ENCODE data around the gene C14orf132. TPM values are rescaled to one million over a fixed set of nuclear protein-coding genes. Genes with fewer than 3 reads are reported as not detected.

Gene C14orf132
- total RNA-seq, 1 donor from 2014 or later = 44.8 TPM

DNA sequence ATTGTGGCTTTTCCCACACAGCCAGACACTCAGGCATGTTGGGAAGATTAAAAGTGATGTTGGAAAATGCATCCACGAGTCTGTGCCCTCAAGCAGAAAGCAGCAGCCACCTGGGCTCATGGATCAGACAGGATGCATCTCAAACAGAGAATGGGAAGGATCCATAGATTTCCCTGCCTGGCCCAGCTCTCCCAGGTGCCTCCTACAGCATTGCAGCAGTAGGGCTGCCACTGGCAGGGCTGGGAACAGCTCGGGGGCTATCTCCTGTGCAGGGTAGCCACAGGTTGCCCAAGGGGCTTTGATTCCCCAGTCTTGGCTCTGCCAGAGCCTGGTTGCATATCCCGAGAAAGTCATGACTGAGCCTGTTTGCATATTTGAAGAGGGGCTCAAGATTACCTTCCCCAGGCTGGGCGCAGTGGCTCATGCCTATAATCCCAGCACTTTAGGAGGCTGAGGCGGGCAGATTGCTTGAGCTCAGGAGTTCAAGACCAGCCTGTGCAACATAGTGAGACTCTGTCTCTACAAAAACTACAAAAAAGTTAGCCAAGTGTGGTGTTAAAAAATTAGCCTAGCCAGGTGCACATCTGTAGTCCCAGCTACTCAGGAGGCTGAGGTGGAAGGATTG, 19.5 kb downstream of the C14orf132 start:
- TF ChIP-seq, protein P1, sequence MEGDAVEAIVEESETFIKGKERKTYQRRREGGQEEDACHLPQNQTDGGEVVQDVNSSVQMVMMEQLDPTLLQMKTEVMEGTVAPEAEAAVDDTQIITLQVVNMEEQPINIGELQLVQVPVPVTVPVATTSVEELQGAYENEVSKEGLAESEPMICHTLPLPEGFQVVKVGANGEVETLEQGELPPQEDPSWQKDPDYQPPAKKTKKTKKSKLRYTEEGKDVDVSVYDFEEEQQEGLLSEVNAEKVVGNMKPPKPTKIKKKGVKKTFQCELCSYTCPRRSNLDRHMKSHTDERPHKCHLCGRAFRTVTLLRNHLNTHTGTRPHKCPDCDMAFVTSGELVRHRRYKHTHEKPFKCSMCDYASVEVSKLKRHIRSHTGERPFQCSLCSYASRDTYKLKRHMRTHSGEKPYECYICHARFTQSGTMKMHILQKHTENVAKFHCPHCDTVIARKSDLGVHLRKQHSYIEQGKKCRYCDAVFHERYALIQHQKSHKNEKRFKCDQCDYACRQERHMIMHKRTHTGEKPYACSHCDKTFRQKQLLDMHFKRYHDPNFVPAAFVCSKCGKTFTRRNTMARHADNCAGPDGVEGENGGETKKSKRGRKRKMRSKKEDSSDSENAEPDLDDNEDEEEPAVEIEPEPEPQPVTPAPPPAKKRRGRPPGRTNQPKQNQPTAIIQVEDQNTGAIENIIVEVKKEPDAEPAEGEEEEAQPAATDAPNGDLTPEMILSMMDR (IDR thresholded peaks at IDR 0.05) = no peak

DNA sequence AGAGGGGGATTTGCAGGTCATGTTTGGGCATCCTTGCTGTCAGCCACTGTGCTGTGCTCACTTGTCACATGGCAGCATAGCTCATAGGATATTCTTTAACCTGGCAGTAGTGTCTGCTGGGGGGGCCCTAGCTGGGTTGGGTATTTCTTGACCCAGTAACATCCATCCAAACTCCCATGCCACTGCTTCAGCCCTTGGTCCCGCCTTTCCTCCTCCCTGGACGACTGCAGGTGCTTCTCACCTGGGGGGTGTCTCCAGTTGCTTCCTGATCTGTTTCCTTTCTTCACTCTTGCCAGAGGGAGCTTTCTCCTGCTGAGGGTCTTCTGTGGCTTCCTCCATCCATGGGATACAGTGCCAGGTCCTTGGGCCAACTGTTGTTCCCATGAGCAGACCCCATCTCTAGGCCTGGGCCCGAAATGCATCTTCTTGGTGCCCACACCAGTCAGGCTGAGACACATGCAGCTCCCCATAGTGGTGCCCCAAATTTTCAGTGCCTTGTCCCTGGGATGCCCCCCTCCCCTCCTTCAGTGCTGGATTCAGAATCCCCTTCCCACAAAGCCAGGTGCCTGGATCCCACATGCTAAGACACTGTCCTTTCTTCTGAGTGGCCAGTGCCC, 20.5 kb downstream of the C14orf132 start:
- intact Hi-C loops (cut with DNase I) = no loop called here
- H3K4me3 ChIP-seq = no peak overlapping the region
- H3K27ac ChIP-seq = no peak overlapping the region
- H3K36me3 ChIP-seq = peaks cover 3% of the 10 kb centered on the region
- ATAC-seq (no peak), DNase-seq (no peak)
- no peaks in the 10 kb centered on the region for H3K9me3 ChIP-seq
- no peaks in the 10 kb centered on the region for H3K27me3 ChIP-seq (ENCODE audit: low read depth)
- TF ChIP-seq, protein P1 (IDR thresholded peaks at IDR 0.05) = no peak
- peaks cover 8% of the 10 kb centered on the region for H3K4me1 ChIP-seq

More for the DNA sequence above, 19.5 kb downstream of the C14orf132 start:
- Histone ChIP-seq H3K4me3 (no peak overlapping the region), H3K27me3 (ENCODE audit: low read depth) (no peaks in the 10 kb centered on the region), H3K9me3 (no peaks in the 10 kb centered on the region), H3K27ac (no peak overlapping the region), H3K4me1 (peaks cover 8% of the 10 kb centered on the region), H3K36me3 (peaks cover 3% of the 10 kb centered on the region)
- DNase-seq = no peak
- intact Hi-C loops (cut with DNase I) = no loop called here
- ATAC-seq = no peak

DNA sequence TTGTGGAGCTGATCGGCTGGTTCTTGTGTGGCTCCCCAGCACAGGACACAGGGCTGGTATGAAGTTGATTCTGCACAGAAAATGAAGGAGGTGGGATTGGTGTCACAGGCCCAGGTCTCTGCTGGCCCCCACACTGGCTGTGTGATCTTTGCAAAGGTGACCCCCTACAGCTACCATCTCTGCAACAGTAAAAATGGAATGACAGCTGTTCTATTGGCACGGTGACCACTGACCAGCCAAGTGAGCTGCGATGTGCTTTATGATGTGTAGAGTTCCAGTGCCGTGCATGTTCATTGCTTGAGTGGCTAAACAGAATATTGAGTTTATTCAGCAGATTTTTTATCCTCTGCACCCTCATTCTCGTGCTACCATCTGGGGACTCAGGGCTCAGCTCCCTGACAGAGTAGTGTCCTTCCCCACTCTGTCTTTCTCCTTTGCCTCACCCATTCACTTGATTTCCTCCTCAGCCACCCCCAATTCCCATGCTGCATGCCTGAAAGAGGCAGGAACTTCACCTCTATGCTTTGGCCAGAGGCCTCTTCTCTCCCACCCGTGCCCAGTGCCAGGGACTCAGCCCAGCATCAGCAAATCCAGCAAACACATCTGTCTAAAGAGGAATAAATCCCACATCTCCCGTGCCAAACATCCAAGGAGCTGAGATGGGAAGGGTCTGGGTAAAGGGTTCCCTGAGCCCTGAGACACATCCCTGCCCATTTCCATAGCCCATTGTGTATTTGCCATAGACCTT, 21.2 kb downstream of the C14orf132 start:
- intact Hi-C loops (cut with DNase I) = no loop called here
- H3K9me3 ChIP-seq = no peaks in the 10 kb centered on the region
- TF ChIP-seq, protein P1 (IDR thresholded peaks at IDR 0.05) = no peak
- H3K4me1 ChIP-seq = peaks cover 2% of the 10 kb centered on the region
- no peak overlapping the region for H3K27ac ChIP-seq
- DNase-seq (no peak), ATAC-seq (no peak)
- H3K27me3 ChIP-seq (ENCODE audit: low read depth) = no peaks in the 10 kb centered on the region
- H3K4me3 ChIP-seq = no peak overlapping the region
- peaks cover 3% of the 10 kb centered on the region for H3K36me3 ChIP-seq

DNA sequence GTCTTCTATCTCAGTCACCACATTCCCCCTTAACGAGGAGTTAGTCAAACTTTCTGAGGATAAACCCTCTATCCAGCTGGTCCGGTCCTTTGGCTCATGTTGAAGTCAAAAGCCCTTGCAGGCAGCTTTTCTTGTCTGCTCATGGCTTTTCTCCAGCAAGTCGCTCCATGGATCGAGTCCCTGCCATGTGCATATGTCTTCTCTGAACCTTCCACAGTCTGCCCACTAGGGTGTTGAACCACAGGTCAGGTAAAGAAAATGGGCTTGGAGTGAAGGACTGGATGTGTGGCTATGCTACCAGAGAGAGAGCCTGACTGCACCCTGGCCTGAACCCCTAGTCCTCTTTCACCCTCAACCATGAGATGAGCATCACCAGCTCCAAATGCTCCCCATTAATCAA, 22.8 kb downstream of the C14orf132 start:
- Histone ChIP-seq H3K4me3 (no peak overlapping the region), H3K27ac (no peak overlapping the region), H3K36me3 (peaks cover 3% of the 10 kb centered on the region), H3K4me1 (no peaks in the 10 kb centered on the region), H3K27me3 (ENCODE audit: low read depth) (no peaks in the 10 kb centered on the region), H3K9me3 (no peaks in the 10 kb centered on the region)
- no peak for ATAC-seq
- TF ChIP-seq, protein P1 (IDR thresholded peaks at IDR 0.05) = no peak
- intact Hi-C loops (cut with DNase I) = no loop called here
- DNase-seq = no peak

DNA sequence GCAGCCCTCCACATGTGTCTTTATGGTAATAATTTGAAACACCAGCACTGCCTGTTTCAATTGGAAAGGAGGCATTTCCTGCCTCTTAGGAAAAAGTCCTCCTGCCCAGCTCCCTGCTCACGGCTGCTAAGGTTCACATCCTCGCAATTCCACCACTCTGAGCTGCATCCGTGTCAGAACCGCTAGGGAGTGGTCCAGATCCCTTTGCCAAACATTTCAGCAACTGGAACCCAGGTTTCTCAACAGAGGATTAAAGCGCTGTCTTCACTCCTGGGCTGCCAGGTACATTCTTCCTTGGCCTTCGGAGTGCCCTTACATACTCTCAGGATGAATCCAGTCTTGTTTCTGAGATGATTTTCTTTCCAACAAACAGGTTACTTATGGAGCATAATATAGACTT, 23.3 kb downstream of the C14orf132 start:
- Histone ChIP-seq H3K4me1 (no peaks in the 10 kb centered on the region), H3K27ac (no peak overlapping the region), H3K9me3 (no peaks in the 10 kb centered on the region), H3K27me3 (ENCODE audit: low read depth) (no peaks in the 10 kb centered on the region), H3K4me3 (no peak overlapping the region), H3K36me3 (peaks cover 3% of the 10 kb centered on the region)
- intact Hi-C loops (cut with DNase I) = no loop called here
- DNase-seq (peak; percentile 2), ATAC-seq (no peak)
- TF ChIP-seq, protein P1 (IDR thresholded peaks at IDR 0.05) = no peak

Data from lower lobe of right lung (tissue), 2 donors.